Left ventricle myocardium superior (tissue), 1 donor: Measurements from ENCODE around the gene MLLT3. TPM values are rescaled to one million over a fixed set of nuclear protein-coding genes. Genes with fewer than 3 reads are reported as not detected.
A peak's percentile ranks its signal among the peaks of the same experiment; 100 is the strongest.

ENCODE experiments used
- ATAC-seq: fragments of 200-7000 bp; cut with Tn5 transposase; one replicate; pipeline ENCODE4 v1.9.1; 2020; ENCODE audit warnings: mild to moderate bottlenecking, moderate library complexity
- DNase-seq: peaks from one replicate; pipeline ENCODE4 v3.0.0-alpha.2; 2020
- intact Hi-C: fragments of 100-400 bp; cut with micrococcal nuclease; formaldehyde crosslinking; loops from one replicate; pipeline ENCODE4 v1.11.0; 2022
- total RNA-seq: library from RNA; stranded (reverse); fragmentation: NEBNext Ultra II Directional; extraction: Animal tissue kit (Norgen Biotek cat#: 25700); gene quantifications from one replicate; pipeline ENCODE4 v1.2.1, GENCODE V29; 2021
- donor health status: DM: no; HTN: yes; CAD: no; lungs with severe emphysema.

Gene MLLT3
- total RNA-seq, 1 donor from 2014 or later, result 15.4 TPM

DNA sequence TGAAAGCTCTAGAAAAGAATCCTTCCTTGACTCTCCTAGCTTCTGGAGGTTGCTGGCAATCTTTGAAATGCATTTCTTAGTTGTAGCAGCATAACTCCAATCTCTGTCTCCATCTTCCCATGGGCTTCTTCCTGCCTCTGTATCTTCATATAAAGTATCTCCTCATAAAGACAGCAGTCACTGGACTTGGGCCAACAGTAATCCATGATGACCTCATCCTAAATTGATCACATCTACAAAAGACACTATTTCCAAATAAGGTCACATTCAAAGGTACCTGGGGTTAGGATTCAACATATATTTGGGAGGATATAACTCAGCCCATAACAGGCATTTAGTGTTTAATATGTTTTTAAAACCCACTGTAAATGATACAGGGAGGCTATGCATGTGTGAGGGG lies 123.3 kb downstream of the MLLT3 start:
- DNase-seq (no peak), ATAC-seq (no peak)
- intact Hi-C loops, result no loop called here

DNA sequence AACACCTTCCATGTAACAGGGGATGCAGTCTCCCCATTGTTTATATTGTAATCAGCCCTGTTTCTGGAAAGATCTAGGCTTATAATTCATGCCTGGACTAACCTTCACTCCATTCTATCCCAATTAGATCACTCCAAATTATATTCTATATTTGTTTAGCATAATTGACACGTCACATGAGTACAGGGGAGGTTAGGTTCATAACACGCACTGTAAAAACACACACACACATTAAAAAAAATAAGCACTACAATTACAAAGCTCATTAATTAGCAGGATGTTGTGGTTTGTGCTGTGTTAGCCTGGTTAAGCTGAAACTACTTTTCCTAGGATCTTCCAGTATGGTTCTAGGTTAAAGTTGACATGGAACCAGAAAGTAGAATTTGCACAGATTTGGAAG lies 126.0 kb downstream of the MLLT3 start:
- no peak for ATAC-seq
- no peak for DNase-seq
- intact Hi-C loops, result no loop called here

DNA sequence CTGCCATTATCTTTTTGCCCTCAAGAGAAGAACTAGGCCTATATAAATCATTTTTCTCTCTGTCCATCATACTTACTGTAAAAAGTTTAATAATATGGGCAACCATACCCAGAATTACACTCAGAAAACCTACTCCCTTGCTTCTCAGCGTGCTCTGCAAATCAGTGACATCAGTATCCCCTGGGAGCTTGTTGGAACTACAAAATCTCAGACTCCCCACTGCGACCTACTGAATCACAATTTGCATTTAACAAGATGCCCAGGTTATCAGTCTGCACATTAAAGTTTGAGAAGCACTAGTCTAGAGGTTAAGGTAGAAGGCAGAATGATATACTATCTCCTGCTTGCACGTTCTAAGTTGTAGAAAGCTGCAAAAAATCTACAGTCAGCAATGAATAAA lies 127.2 kb downstream of the MLLT3 start:
- intact Hi-C loops, result no loop called here
- DNase-seq, result no peak
- ATAC-seq, result no peak

DNA sequence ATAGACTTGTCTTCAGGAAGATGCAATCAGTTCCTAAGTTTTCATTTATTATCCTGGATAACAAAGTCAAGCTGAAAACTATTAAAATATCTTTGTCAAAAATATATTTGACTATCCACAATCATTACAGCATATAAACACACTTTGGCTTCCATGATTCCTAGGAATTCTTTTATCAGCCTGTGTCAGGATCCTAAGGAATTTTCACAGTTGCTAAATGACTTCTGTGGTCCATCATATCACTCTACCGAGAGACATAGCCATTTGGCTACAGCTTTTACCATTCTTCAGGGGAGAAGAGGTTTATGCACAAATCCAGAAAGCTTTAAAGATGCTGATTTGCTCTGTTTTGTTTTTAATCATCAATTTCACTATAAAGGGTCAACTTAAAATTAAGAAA lies 128.3 kb downstream of the MLLT3 start:
- no peak for DNase-seq
- ATAC-seq, result no peak
- intact Hi-C loops, result no loop called here

DNA sequence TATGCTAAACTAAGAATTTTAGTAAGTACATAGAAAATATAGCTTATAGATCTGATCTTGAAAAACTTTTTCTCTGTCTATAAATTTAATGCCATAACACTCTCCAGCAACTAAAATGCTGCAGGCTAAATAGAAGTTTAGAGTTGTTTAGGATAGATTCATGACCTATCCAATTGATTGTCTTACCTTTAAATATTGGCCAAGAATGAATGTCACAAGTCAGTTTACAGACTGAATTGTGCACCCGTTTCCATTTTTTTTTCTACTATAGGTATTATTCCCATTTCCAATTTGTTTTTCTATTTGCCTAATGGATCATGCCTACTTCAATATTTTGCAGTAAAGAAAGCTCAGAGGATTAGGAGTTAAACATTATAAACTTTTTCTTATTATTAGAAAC lies 129.5 kb downstream of the MLLT3 start:
- ATAC-seq (no peak), DNase-seq (no peak)
- intact Hi-C loops, result no loop called here

DNA sequence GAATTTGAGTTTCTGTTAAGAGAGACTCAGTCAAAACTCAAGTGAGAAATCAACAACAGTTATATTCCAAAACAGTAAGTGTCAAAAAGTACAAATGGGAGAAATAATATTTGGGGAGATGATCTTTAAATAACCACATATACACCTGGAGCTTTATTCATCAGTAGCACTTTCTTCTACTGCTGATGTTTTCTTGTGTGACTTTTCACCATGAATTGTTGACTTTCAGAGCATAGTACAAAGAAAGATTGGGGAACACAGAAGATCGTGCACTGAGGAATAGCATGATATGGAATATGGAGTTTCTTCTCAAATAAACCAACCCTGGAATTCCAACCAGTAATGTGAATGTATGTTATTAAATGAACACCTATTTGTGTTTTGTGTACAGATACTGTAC lies 130.7 kb downstream of the MLLT3 start:
- no peak for ATAC-seq
- intact Hi-C loops, result no loop called here
- no peak for DNase-seq

DNA sequence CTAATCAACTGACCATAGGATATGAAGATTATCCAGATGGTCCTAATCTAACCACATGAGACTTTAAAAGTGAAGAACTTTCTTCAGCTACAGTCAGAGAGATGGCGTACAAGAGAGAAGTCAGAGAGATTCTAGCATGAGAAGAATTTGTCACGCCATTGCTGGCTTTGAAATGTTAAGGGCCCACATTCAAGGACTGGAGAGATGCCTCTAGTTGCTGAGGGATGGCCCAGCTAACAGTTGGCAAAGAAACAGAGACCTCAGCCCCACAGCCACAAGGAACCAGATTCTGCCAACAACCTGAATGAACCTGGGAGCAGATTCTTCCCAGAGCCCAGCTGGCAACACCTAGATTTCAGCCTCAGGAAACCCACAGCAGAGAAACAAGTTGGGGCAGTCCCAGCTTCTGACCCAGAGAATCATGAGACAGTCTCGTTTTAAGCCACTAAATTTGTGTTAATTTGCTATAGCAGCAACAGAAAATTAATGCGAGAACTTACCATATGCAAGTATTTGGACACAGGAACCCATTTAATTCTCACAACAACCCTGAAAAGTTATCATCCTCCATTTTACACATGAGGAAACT lies 132.0 kb downstream of the MLLT3 start:
- ATAC-seq, result no peak
- intact Hi-C loops, result no loop called here
- DNase-seq, result no peak

DNA sequence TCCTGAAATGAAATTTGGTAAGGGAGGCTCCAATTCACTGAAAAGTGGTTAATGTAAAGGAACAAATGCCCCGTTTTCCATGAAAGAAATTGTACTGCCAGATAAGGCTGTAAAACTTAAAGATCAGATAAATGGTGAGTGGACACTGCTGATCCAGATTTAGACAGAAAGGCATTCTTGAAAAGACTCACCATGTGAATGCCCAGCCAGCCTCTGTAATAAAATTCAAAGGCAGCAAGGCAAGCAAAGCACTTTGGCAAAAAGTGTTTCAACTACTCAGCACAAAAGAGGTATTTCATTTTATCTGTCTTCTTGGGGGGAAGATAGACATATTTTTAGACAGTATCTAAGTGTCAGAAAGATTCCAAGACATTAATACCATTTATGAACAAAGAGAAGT lies 133.6 kb downstream of the MLLT3 start:
- DNase-seq, result no peak
- no peak for ATAC-seq
- intact Hi-C loops, result no loop called here

DNA sequence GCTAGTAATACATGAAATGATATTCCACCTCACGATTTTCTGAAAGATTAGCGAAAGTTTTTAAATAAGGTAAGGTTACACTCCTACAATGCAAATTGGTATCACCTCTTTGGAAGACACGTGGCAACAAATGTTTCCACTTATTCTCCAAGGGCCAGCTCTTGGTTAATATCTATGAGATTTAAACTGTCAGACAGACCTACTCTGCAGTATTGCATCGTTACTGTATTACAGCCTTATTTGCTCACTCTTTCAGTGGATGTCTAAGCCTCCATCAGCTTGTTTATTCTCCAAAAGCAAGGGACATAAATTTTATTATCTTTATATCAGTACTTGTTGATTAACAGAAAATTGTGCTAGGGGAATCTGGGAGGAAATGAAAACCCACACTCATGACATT lies 135.7 kb downstream of the MLLT3 start:
- intact Hi-C loops, result no loop called here
- no peak for DNase-seq
- ATAC-seq, result no peak

DNA sequence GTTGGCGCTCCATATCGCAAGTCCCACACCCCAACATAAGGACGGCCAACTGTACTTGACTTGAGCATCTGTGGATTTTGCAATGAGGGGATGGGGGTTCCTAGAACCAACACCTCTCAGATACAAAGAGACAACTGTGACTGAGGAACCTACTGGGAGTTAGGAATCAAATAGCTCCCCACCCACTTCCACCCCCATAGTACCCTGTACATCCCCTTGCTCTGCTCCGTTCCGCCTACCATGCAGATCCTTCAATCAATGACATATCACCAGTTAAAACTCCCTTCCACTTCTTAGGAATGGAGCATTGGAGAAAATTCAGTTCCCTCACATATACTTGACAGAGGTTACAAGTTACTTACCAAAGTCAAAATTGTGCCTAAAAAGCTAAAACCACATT lies 140.9 kb downstream of the MLLT3 start:
- ATAC-seq (no peak), DNase-seq (no peak)
- intact Hi-C loops, result no loop called here

DNA sequence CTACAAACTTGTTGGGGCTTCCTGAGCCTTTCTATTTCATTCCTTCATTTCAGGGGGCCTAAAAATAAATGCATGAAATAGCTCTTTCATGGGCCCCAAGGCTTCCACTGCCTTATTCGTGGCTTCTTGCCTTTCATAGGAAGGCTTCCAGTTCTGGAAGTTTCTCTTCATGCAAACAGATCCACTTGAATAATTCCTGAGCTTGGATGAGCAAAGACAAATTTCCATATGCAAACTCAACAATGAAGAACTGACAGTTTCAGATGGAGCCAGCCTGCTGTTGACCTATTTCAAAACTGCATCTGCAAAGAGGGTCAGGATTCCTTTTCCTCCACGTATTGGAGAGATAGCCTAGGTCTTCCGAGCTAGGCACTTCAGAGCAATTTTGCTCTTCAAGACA lies 142.1 kb downstream of the MLLT3 start:
- ATAC-seq (no peak), DNase-seq (no peak)
- intact Hi-C loops, result no loop called here

DNA sequence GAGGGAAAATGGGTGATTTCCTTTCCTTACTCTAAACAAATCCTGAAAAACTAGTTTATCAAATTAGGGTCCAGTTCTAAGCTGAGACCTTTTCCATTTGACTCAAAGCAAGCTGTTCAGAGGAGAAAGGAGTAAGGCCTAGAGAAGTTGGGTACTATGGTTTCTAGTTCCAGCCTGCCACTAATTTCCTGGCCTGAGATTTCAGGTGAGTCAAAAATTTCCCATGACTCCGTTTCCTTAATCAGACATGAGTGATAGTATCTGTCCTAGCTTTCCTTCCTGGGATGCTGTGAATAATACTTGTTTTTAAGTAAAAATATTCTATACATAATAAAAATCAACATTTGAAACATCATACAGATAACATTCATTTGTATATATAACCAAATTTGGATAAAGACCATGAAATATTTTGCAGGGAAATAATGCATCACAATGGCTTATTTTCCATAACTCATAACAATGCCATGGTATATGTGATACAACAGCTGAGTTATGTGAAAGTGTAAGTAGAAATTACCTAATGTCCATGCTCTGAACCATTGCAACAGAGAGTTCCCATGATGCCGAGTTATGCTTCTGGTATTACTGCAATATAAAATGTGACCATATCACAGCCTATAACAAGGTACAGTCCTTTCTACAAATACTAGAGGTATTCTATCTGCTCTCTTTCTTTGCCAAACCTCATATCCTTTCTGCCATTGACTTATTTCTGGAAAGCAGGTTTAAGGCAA lies 142.7 kb downstream of the MLLT3 start:
- DNase-seq (no peak), ATAC-seq (no peak)
- intact Hi-C loops, result no loop called here

DNA sequence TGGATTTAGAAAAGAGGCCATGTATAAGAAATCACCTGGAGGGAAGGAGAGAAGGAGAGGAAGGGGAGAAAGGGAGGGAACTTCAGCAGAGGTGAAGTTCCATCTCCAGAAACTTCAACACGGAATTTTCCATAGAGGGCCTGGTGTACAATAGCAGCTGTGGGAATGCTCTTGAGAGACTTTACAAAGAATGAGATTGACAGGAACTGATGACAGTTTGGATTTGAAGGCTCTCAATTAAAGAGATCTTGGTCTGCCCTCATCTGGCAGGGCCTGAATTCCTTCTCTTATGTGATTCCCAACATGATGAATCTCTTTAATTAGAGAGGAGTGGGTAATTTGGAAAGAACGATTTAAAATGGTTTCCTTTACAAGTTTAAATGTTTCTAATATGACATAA lies 143.5 kb downstream of the MLLT3 start:
- intact Hi-C loops, result no loop called here
- no peak for DNase-seq
- ATAC-seq, result peak; percentile 50

DNA sequence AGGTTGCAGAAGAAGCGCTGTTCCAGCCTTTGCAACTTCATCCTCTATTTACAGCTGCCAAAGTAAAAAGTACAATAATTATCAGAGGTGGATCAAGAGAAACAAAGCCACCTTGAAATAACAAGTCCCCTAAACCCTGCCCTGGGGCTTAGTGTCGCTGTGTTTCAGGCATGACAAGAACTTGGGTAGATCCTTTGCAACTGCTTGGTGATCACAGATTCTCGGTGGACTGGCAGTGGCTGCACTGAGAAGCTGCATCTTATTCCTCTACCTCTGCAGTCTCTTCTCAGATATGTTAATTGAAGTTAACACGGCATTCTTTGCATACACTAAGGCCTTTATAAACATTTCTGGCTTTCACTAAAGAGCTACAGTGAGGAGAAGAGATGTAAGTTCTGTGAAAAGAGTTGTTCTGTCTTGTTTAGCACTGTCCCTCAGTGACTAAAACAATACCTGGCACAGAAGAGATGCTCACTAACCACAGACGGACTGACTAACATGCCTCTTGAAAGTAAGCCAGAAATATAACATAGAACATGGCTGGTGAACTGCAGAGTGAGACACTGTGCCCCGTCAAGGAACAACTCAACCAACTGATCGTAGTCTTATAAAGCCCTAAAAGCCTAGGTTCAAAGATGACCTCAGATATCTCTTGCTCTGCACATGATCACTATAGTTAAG lies 144.2 kb downstream of the MLLT3 start:
- peak; percentile 40 for ATAC-seq
- DNase-seq, result no peak
- intact Hi-C loops, result no loop called here

DNA sequence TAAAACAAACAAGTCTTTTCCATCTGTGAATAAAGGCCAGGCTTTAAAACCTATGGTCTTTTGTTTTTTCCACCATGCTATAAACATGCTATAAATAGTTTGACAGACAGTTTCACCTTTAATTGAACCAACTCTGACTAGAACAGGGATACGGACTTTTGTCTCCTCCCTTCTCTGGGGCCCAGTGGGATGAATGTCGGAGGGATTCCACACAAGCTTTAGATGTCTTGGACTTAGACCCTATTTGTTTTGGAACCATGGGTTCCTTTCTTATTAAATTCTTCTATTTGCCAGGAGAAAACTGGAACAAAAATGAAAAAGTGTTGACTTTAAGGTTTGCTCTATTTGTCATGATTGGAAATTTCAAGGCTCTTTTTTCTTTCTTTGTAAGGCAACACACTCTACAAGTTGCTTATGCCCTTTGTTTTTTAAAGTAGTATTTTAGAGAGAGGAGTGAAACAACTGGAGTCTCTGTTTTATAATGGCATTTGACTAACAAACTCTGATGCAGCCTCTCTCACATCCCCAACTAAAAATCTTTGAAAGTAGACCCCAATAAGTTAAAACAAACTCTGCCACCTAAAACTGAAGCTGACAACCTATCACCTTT lies 145.3 kb downstream of the MLLT3 start:
- ATAC-seq (peak; percentile 76), DNase-seq (no peak)
- intact Hi-C loops, result no loop called here

DNA sequence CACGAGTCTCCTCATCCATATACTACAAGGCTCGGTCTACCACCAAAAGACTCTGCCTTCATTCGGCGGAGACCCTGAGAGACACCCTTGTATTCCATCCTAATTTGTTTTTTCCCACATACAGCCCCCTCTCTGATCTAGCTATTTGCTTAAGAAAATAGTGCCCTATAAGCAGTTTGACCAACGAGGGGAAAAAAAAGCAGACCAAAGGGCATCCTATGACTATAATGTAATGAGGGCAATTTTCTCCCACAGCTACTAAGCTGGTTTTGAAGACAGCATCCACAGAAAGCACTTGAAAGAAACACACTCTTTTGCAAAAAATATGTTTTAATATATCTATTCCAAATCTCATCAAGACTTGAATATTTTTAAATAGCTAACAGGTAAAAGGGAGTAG lies 147.8 kb downstream of the MLLT3 start:
- intact Hi-C loops, result no loop called here
- ATAC-seq (no peak), DNase-seq (no peak)

DNA sequence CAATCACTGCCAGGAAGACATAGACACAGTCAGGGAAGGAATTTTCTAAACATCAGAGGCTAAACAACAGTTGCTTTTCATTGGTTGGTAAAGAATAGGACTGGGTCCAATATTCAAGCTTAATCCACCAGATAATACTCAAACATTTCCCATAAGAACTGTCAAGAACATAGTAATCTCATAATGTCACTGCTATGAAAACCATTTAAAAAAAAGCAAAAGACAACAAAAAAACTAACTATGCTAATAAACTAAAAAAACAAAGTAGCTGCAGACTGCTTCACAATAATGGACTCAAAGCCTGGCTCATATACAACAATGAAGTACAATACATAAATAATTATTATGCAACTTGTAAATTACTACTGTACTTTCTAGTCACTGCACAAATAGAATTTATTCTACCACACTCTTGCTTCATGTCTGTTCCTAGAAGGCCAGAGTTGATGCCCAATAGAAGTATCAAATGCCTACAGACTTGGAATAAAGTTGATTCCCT lies 148.7 kb downstream of the MLLT3 start:
- ATAC-seq (peak; percentile 28), DNase-seq (no peak)
- intact Hi-C loops, result no loop called here

DNA sequence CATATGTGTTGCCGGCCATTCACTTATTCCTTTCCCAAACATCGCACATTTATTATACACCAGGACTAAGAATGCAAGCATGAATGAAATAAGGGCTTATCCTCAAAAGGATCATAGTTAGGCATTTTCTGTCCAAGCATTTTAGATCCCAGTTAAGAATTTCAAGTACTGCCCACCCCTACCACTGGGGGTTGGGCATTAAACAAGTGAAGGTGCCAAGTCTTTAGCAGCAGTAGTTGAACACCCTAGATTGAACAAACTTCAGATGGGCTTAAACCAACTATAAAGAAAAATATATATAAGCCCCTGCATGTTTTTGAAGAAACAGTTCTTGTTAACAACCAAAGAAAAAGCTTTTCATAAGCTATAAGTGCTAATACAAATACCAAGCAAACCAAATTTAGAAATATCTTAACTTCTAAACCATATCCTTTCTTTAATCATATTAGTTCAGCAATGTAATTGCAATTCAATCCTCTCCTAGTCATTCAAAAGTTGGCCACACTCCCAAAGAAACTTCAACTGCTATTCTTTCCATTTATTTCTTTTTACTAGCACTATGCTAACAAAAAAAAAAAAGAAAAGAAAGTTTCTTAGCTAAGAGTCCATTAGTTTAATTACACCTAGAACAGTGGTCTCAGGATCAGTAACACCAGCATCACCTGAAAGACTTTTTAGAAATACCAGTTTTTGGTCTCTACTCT lies 149.8 kb downstream of the MLLT3 start:
- DNase-seq (no peak), ATAC-seq (no peak)
- intact Hi-C loops, result no loop called here

DNA sequence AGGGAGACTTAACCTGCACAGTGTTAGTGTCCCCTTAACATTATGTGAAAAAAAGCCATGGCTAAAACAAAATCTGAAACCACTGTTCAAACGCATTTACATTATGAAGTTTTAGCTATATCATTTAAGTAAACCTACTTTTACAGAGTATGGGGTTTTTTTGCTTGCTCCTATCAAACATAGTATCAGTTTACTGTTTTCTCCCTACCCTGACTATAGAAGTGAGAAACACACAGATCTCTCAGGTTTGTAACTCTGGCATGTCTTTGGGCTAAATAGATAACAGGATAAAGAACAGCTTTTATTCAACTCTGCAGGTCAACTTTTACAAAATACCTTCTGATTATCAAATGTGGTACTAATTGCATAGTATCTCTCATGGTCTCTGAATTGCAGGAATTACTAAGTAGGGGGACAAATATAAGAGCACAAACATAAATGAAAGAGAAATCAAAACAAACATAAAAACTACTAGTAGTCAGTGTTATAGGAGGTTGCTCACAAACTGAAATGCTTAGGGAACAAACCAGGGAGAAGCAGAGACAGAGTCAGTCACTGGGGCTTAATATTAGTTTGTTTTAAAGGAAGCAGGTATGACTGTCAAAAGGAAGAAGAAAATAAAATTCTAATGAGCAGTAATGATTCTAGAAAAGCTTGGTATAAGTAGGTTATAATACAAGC lies 155.8 kb downstream of the MLLT3 start:
- ATAC-seq, result no peak
- no peak for DNase-seq
- intact Hi-C loops, result loop anchor here (10.0 kb wide), 1 partner anchor 48 kb away; no protein-coding TSS in a partner anchor
